ENCODE data around the gene KCNIP1. TPM values are rescaled to one million over a fixed set of nuclear protein-coding genes. Genes with fewer than 3 reads are reported as not detected.

KCNIP1 gene
- total and polyA plus RNA-seq, 9 of the 15 experiments (the other 6 are each of a cell fraction or from before 2014, with no cell fraction given) = not detected

GRCh38 chr5:170636206-170636605 lies 132.4 kb downstream of the KCNIP1 start:
- ChIA-PET CTCF (ENCODE audit: low intra/inter-chr PET ratio) (no interaction called here), POLR2A (no interaction called here)
- no TSS peak for BruUV-seq (replicated peaks)
- Histone ChIP-seq H3K9me3 (replicated peaks; ENCODE audit: control insufficient read depth, insufficient read depth, low read depth, low read length) (no peaks in the 10 kb centered on the region), H3K9me1 (ENCODE audit: control insufficient read depth, insufficient read depth, low read length) (peaks cover 3% of the 10 kb centered on the region), H2AFZ (ENCODE audit: low read depth, low read length) (no peak overlapping the region), H3K4me3 (no peak overlapping the region), H3K36me3 (ENCODE audit: control insufficient read depth, insufficient read depth, low read length) (no peaks in the 10 kb centered on the region), H3K79me2 (ENCODE audit: control insufficient read depth, insufficient read depth, low read length) (no peaks in the 10 kb centered on the region), H3K4me1 (replicated peaks in 1 of 2; ENCODE audit: control insufficient read depth in 2 of 2, insufficient read depth in 2 of 2, low read length in 2 of 2) (peaks cover 4 to 11% of the 10 kb centered on the region in 2 experiments; a peak in 4 of 5 replicates), H3K27me3 (ENCODE audit: control insufficient read depth in 2 of 2, insufficient read depth in 2 of 2, low read length in 2 of 2) (peaks cover 0 to 12% of the 10 kb centered on the region in 2 experiments; a peak in 1 of 5 replicates), H4K20me1 (replicated peaks; ENCODE audit: control insufficient read depth, insufficient read depth, low read length) (peaks cover 21% of the 10 kb centered on the region; the same call in 1 of the 2 replicates), H3K27ac (ENCODE audit: extremely low read depth, low read depth, low read length) (no peak overlapping the region), H3K4me2 (ENCODE audit: insufficient read depth, low read length) (no peak overlapping the region), H3K9ac (ENCODE audit: insufficient read depth in 1 of 2, low read depth in 2 of 2, low read length in 2 of 2) (no peak overlapping the region)
- intact Hi-C loops (cut with micrococcal nuclease) (loop anchor here (5.0 kb wide), 1 partner anchor 701 kb away; no protein-coding TSS in a partner anchor), in situ Hi-C loops (cut with MboI) (no loop called here)
- WGBS (ENCODE audit: insufficient coverage, low coverage, missing lambda C conversion rate) = under 1% methylated on average over 11 of the region's 11 CpGs
- no peak for ATAC-seq
- no peak for DNase-seq (ENCODE audit: extremely low read depth in 1 of 4, low spot score in 3 of 4)
- TF ChIP-seq ZNF551 (CRISPR knock-in tag; IDR thresholded peaks at IDR 0.05) (no peak), NFE2 (IDR thresholded peaks at IDR 0.05; ENCODE audit: low read depth) (no peak), ZNF76 (CRISPR knock-in tag; IDR thresholded peaks at IDR 0.05; ENCODE audit: borderline replicate concordance) (no peak), ZMIZ1 (IDR thresholded peaks at IDR 0.05; ENCODE audit: low read depth in 2 of 2, low read length in 2 of 2) (no peak), ZBTB34 (CRISPR knock-in tag; IDR thresholded peaks at IDR 0.05) (no peak), CCNT2 (IDR thresholded peaks at IDR 0.05; ENCODE audit: borderline replicate concordance, extremely low read depth, insufficient read length, low read depth, low read length) (no peak)
- no peak for FAIRE-seq
